SK-N-SH treated with all-trans-retinoic acid at 6 μM for 48 hours (cell line): Measurements from ENCODE around the gene PRR22.

Experiments used
- ESRRG ChIP-seq: fragments of 250-450 bp; sonication (Bioruptor Pico); IDR thresholded peaks from 2 replicates; pipeline ENCODE4 v1.6.1; 2021; ENCODE audit warnings: mild to moderate bottlenecking
- OSR1 ChIP-seq: fragments of 250-450 bp; sonication (Bioruptor Pico); IDR thresholded peaks from 2 replicates; pipeline ENCODE4 v1.8.0; 2022; ENCODE audit warnings: moderate library complexity, mild to moderate bottlenecking, inconsistent platforms
- PATZ1 ChIP-seq: fragments of 250-450 bp; sonication (Bioruptor Pico); IDR thresholded peaks from 2 replicates; pipeline ENCODE4 v1.8.0; 2020; ENCODE audit warnings: mild to moderate bottlenecking, moderate library complexity, borderline replicate concordance
- PPARA ChIP-seq: fragments of 250-450 bp; sonication (Bioruptor Pico); IDR thresholded peaks from 2 replicates; pipeline ENCODE4 v1.5.0; 2020; ENCODE audit warnings: mild to moderate bottlenecking, borderline replicate concordance
- RARB ChIP-seq: fragments of 250-450 bp; sonication (Bioruptor Pico); IDR thresholded peaks from 2 replicates; pipeline ENCODE4 v1.8.0; 2021; ENCODE audit warnings: mild to moderate bottlenecking, moderate library complexity
- ZC3H10 ChIP-seq: fragments of 250-450 bp; sonication (Bioruptor Pico); IDR thresholded peaks from 2 replicates; pipeline ENCODE4 v1.5.1; 2021; ENCODE audit warnings: mild to moderate bottlenecking, moderate library complexity
- ZFP3 ChIP-seq: fragments of 250-450 bp; sonication (Bioruptor Pico); IDR thresholded peaks from 2 replicates; pipeline ENCODE4 v1.5.0; 2020; ENCODE audit warnings: mild to moderate bottlenecking, moderate library complexity
- ZFP30 ChIP-seq: fragments of 450-650 bp; formaldehyde crosslinking; IDR thresholded peaks from 2 replicates; pipeline ENCODE4 v1.5.0; 2022; ENCODE audit warnings: mild to moderate bottlenecking, moderate library complexity
- ZNF565 ChIP-seq: fragments of 450-650 bp; formaldehyde crosslinking; conservative IDR thresholded peaks from 2 replicates; pipeline ENCODE4 v1.5.0; 2020; ENCODE audit warnings: low read depth, mild to moderate bottlenecking, moderate library complexity

- TF ChIP-seq PATZ1 (CRISPR knock-in tag) (no peak), ZFP30 (CRISPR knock-in tag) (no peak), PPARA (no peak), OSR1 (no peak), ESRRG (CRISPR knock-in tag) (no peak), ZNF565 (no peak), ZC3H10 (CRISPR knock-in tag) (no peak), ZFP3 (CRISPR knock-in tag) (no peak), RARB (CRISPR knock-in tag) (no peak)
Observed at GRCh38 chr19:5804516-5805461, 20.2 kb upstream of the PRR22 start, which contains the start of gene NRTN.
